GM23338 (cell line): ENCODE measurements around the gene NCF4. TPM values are rescaled to one million over a fixed set of nuclear protein-coding genes. Genes with fewer than 3 reads are reported as not detected.

Experiments
- ATAC-seq: fragments of 200-7000 bp; cut with Tn5 transposase; 3 replicates; pipeline ENCODE4 v1.9.1; 2020
- DNase-seq: peaks from one replicate; pipeline ENCODE4 v3.0.0-alpha.2; 2015; ENCODE audit warnings: low spot score
- H2AFZ ChIP-seq: fragments of 200-600 bp; sonication (generic); 2 replicates; pipeline ENCODE4 v1.8.0; 2016; ENCODE audit warnings: antibody characterized with exemption, mild to moderate bottlenecking, moderate library complexity
- H3F3A ChIP-seq: fragments of 200-600 bp; sonication (generic); replicated peaks from 2 replicates; pipeline ENCODE4 v1.8.0; 2017; ENCODE audit warnings: antibody characterized with exemption, mixed run types, low read depth
- H3K27ac ChIP-seq: fragments of 200-600 bp; sonication (generic); 2 replicates; pipeline ENCODE4 v1.6.1; 2016; ENCODE audit warnings: low read depth
- H3K27me3 ChIP-seq: fragments of 200-600 bp; sonication (generic); 2 replicates; pipeline ENCODE4 v1.8.0; 2016; ENCODE audit warnings: mild to moderate bottlenecking, mixed run types, moderate library complexity; ENCODE audit not compliant: insufficient read depth
- H3K36me3 ChIP-seq: fragments of 200-600 bp; sonication (generic); 2 replicates; pipeline ENCODE4 v1.8.0; 2016; ENCODE audit warnings: mild to moderate bottlenecking; ENCODE audit not compliant: insufficient read depth
- H3K4me1 ChIP-seq: fragments of 200-600 bp; sonication (generic); 2 replicates; pipeline ENCODE4 v1.8.0; 2016; ENCODE audit warnings: mild to moderate bottlenecking, moderate library complexity; ENCODE audit not compliant: insufficient read depth
- H3K4me2 ChIP-seq: fragments of 200-600 bp; sonication (generic); 2 replicates; pipeline ENCODE4 v1.7.1; 2017; ENCODE audit warnings: mixed run types
- H3K4me3 ChIP-seq: fragments of 200-600 bp; sonication (generic); 2 replicates; pipeline ENCODE4 v1.6.1; 2016; ENCODE audit warnings: mixed run types
- H3K79me2 ChIP-seq: fragments of 200-600 bp; sonication (generic); replicated peaks from 2 replicates; pipeline ENCODE4 v1.8.0; 2017; ENCODE audit warnings: mild to moderate bottlenecking; ENCODE audit not compliant: insufficient read depth
- H3K9me2 ChIP-seq: fragments of 200-600 bp; sonication (generic); 2 replicates; pipeline ENCODE4 v1.8.0; 2017; ENCODE audit not compliant: insufficient read depth
- H4K20me1 ChIP-seq: fragments of 200-600 bp; sonication (generic); replicated peaks from 2 replicates; pipeline ENCODE4 v1.8.0; 2017; ENCODE audit warnings: mild to moderate bottlenecking; ENCODE audit not compliant: insufficient read depth
- H3K27ac Mint-ChIP-seq: 2 replicates; pipeline ENCODE4 v1.8.0; 2020; ENCODE audit warnings: inconsistent platforms, mild to moderate bottlenecking, moderate library complexity, mixed read lengths
- H3K27me3 Mint-ChIP-seq: 3 replicates; pipeline ENCODE4 v1.8.0; 2022; ENCODE audit warnings: low read depth, mild to moderate bottlenecking, moderate library complexity, mixed read lengths, inconsistent platforms; ENCODE audit not compliant: insufficient read depth, poor library complexity
- H3K36me3 Mint-ChIP-seq: 3 replicates; pipeline ENCODE4 v1.8.0; 2021; ENCODE audit warnings: low read depth, mild to moderate bottlenecking, inconsistent platforms, moderate library complexity, mixed read lengths
- H3K4me1 Mint-ChIP-seq: 3 replicates; pipeline ENCODE4 v1.8.0; 2020; ENCODE audit warnings: mild to moderate bottlenecking, inconsistent platforms, mixed read lengths
- H3K4me3 Mint-ChIP-seq: 3 replicates; pipeline ENCODE4 v1.8.0; 2021; ENCODE audit warnings: moderate library complexity, mild to moderate bottlenecking, inconsistent platforms, mixed read lengths
- H3K9me3 Mint-ChIP-seq: 3 replicates; pipeline ENCODE4 v1.8.0; 2020; ENCODE audit warnings: moderate library complexity, mild to moderate bottlenecking, inconsistent platforms, mixed read lengths
- CREB1 ChIP-seq: fragments of 250-450 bp; sonication (Bioruptor Pico); IDR thresholded peaks from 2 replicates; pipeline ENCODE4 v1.5.0; 2020; ENCODE audit warnings: low read depth, mild to moderate bottlenecking, moderate library complexity
- EZH2 ChIP-seq: fragments of 200-600 bp; sonication (generic); IDR thresholded peaks from one replicate; pipeline ENCODE4 v1.8.0; 2017; ENCODE audit warnings: antibody characterized with exemption, mild to moderate bottlenecking, low read depth; ENCODE audit not compliant: unreplicated experiment
- EZH2phosphoT487 ChIP-seq: fragments of 200-600 bp; sonication (generic); IDR thresholded peaks from one replicate; pipeline ENCODE4 v1.8.1; 2018; ENCODE audit warnings: antibody characterized with exemption; ENCODE audit not compliant: unreplicated experiment
- JUNB ChIP-seq: IDR thresholded peaks from one replicate; pipeline ENCODE4 v1.6.1; 2016; ENCODE audit warnings: antibody characterized with exemption; ENCODE audit not compliant: unreplicated experiment
- NANOG ChIP-seq: IDR thresholded peaks from 2 replicates; pipeline ENCODE4 v1.6.1; 2016; ENCODE audit warnings: antibody characterized with exemption, borderline replicate concordance
- POLR2AphosphoS5 ChIP-seq: IDR thresholded peaks from 2 replicates; pipeline ENCODE4 v1.6.1; 2016; ENCODE audit warnings: antibody characterized with exemption, low read depth
- STAT1 ChIP-seq: IDR thresholded peaks from one replicate; pipeline ENCODE4 v1.6.1; 2016; ENCODE audit warnings: antibody characterized with exemption; ENCODE audit not compliant: unreplicated experiment
- ZNF114 ChIP-seq: fragments of 250-450 bp; sonication (Bioruptor Pico); IDR thresholded peaks from 2 replicates; pipeline ENCODE4 v1.5.0; 2020; ENCODE audit warnings: mild to moderate bottlenecking, moderate library complexity
- ZNF331 ChIP-seq: fragments of 250-450 bp; sonication (Bioruptor Pico); IDR thresholded peaks from 2 replicates; pipeline ENCODE4 v1.5.0; 2020; ENCODE audit warnings: low read depth, mild to moderate bottlenecking, moderate library complexity
- polyA plus RNA-seq: library from polyadenylated mRNA; unstranded; fragments of >200 nt; fragmentation: Nextera tagmentation; extraction: Ambion mirVana; gene quantifications from 2 replicates; pipeline ENCODE4 v1.2.1, GENCODE V29; 2016
- total RNA-seq: library from RNA; depleted of rRNA; stranded (reverse); fragments of >200 nt; shearing (Covaris generic); gene quantifications from 2 replicates; pipeline ENCODE4 v1.2.3, GENCODE V29; 2014
- TF ChIP-seq, protein P1 (sequence below): fragments of 250-450 bp; sonication (Bioruptor Pico); IDR thresholded peaks from 2 replicates; pipeline ENCODE4 v1.5.0; 2020; ENCODE audit warnings: mild to moderate bottlenecking, moderate library complexity
- TF ChIP-seq, protein P2 (sequence below): IDR thresholded peaks from one replicate; pipeline ENCODE4 v1.6.1; 2018; ENCODE audit warnings: antibody characterized with exemption; ENCODE audit not compliant: unreplicated experiment
- TF ChIP-seq, protein P3 (sequence below), 2 experiments: fragments of 200-600 bp in 1 of 2; sonication (generic) in 1 of 2; conservative IDR thresholded peaks; 2 replicates each; pipeline versions ENCODE4 v1.5.1 to v1.6.1; 2016 to 2017; ENCODE audit warnings: antibody characterized with exemption in 2 of 2, low read depth in 2 of 2, mild to moderate bottlenecking in 2 of 2, moderate library complexity in 1 of 2

NCF4 gene
- total and polyA plus RNA-seq, 2 experiments from 2014 or later = not detected

DNA sequence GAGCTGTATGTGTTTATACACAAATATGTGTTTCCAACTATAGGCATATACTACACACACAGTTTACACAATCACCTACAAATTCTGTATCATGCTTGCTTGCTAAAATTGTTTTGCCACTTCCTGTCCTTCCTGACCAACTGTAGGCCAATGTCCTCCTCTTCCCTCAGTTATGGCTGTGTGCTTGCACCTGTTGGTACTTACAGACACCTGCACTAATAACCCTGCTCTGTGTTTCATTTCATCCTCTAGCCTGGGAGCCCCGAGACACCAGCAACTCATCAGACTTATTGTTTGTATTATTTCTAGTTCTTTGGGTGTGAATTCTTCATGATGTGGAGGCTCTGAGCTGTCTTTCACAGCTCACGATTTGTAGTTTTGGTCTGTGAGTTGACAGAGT lies 1.8 kb upstream of the NCF4 start:
- TF ChIP-seq NANOG (no peak), ZNF114 (CRISPR knock-in tag) (no peak), CREB1 (CRISPR knock-in tag) (no peak), EZH2 (no peak), POLR2AphosphoS5 (no peak), ZNF331 (CRISPR knock-in tag) (no peak), STAT1 (no peak), JUNB (no peak), EZH2phosphoT487 (no peak)
- TF ChIP-seq, protein P1, sequence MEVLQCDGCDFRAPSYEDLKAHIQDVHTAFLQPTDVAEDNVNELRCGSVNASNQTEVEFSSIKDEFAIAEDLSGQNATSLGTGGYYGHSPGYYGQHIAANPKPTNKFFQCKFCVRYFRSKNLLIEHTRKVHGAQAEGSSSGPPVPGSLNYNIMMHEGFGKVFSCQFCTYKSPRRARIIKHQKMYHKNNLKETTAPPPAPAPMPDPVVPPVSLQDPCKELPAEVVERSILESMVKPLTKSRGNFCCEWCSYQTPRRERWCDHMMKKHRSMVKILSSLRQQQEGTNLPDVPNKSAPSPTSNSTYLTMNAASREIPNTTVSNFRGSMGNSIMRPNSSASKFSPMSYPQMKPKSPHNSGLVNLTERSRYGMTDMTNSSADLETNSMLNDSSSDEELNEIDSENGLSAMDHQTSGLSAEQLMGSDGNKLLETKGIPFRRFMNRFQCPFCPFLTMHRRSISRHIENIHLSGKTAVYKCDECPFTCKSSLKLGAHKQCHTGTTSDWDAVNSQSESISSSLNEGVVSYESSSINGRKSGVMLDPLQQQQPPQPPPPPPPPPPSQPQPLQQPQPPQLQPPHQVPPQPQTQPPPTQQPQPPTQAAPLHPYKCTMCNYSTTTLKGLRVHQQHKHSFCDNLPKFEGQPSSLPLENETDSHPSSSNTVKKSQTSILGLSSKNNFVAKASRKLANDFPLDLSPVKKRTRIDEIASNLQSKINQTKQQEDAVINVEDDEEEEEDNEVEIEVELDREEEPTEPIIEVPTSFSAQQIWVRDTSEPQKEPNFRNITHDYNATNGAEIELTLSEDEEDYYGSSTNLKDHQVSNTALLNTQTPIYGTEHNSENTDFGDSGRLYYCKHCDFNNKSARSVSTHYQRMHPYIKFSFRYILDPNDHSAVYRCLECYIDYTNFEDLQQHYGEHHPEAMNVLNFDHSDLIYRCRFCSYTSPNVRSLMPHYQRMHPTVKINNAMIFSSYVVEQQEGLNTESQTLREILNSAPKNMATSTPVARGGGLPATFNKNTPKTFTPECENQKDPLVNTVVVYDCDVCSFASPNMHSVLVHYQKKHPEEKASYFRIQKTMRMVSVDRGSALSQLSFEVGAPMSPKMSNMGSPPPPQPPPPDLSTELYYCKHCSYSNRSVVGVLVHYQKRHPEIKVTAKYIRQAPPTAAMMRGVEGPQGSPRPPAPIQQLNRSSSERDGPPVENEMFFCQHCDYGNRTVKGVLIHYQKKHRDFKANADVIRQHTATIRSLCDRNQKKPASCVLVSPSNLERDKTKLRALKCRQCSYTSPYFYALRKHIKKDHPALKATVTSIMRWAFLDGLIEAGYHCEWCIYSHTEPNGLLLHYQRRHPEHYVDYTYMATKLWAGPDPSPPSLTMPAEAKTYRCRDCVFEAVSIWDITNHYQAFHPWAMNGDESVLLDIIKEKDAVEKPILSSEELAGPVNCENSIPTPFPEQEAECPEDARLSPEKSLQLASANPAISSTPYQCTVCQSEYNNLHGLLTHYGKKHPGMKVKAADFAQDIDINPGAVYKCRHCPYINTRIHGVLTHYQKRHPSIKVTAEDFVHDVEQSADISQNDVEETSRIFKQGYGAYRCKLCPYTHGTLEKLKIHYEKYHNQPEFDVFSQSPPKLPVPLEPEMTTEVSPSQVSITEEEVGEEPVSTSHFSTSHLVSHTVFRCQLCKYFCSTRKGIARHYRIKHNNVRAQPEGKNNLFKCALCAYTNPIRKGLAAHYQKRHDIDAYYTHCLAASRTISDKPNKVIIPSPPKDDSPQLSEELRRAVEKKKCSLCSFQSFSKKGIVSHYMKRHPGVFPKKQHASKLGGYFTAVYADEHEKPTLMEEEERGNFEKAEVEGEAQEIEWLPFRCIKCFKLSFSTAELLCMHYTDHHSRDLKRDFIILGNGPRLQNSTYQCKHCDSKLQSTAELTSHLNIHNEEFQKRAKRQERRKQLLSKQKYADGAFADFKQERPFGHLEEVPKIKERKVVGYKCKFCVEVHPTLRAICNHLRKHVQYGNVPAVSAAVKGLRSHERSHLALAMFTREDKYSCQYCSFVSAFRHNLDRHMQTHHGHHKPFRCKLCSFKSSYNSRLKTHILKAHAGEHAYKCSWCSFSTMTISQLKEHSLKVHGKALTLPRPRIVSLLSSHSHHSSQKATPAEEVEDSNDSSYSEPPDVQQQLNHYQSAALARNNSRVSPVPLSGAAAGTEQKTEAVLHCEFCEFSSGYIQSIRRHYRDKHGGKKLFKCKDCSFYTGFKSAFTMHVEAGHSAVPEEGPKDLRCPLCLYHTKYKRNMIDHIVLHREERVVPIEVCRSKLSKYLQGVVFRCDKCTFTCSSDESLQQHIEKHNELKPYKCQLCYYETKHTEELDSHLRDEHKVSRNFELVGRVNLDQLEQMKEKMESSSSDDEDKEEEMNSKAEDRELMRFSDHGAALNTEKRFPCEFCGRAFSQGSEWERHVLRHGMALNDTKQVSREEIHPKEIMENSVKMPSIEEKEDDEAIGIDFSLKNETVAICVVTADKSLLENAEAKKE (CRISPR knock-in tag) = no peak
- TF ChIP-seq, protein P2, sequence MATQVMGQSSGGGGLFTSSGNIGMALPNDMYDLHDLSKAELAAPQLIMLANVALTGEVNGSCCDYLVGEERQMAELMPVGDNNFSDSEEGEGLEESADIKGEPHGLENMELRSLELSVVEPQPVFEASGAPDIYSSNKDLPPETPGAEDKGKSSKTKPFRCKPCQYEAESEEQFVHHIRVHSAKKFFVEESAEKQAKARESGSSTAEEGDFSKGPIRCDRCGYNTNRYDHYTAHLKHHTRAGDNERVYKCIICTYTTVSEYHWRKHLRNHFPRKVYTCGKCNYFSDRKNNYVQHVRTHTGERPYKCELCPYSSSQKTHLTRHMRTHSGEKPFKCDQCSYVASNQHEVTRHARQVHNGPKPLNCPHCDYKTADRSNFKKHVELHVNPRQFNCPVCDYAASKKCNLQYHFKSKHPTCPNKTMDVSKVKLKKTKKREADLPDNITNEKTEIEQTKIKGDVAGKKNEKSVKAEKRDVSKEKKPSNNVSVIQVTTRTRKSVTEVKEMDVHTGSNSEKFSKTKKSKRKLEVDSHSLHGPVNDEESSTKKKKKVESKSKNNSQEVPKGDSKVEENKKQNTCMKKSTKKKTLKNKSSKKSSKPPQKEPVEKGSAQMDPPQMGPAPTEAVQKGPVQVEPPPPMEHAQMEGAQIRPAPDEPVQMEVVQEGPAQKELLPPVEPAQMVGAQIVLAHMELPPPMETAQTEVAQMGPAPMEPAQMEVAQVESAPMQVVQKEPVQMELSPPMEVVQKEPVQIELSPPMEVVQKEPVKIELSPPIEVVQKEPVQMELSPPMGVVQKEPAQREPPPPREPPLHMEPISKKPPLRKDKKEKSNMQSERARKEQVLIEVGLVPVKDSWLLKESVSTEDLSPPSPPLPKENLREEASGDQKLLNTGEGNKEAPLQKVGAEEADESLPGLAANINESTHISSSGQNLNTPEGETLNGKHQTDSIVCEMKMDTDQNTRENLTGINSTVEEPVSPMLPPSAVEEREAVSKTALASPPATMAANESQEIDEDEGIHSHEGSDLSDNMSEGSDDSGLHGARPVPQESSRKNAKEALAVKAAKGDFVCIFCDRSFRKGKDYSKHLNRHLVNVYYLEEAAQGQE = no peak
- TF ChIP-seq, protein P3, sequence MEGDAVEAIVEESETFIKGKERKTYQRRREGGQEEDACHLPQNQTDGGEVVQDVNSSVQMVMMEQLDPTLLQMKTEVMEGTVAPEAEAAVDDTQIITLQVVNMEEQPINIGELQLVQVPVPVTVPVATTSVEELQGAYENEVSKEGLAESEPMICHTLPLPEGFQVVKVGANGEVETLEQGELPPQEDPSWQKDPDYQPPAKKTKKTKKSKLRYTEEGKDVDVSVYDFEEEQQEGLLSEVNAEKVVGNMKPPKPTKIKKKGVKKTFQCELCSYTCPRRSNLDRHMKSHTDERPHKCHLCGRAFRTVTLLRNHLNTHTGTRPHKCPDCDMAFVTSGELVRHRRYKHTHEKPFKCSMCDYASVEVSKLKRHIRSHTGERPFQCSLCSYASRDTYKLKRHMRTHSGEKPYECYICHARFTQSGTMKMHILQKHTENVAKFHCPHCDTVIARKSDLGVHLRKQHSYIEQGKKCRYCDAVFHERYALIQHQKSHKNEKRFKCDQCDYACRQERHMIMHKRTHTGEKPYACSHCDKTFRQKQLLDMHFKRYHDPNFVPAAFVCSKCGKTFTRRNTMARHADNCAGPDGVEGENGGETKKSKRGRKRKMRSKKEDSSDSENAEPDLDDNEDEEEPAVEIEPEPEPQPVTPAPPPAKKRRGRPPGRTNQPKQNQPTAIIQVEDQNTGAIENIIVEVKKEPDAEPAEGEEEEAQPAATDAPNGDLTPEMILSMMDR (conservative IDR thresholded peaks at IDR 0.05; ENCODE audit: low read depth in 2 of 2) = no peak
- Histone ChIP-seq H3K27me3 (peaks cover 17% of the 10 kb centered on the region), H4K20me1 (no peaks in the 10 kb centered on the region), H2AFZ (no peak overlapping the region), H3F3A (0 out of 2 replicates have a peak, but pooled peaks cover 6% of the 10 kb centered on the region), H3K9me2 (no peaks in the 10 kb centered on the region), H3K4me1 (no peaks in the 10 kb centered on the region), H3K79me2 (no peaks in the 10 kb centered on the region), H3K36me3 (no peaks in the 10 kb centered on the region), H3K4me3 (no peak overlapping the region), H3K4me2 (no peak overlapping the region), H3K27ac (no peak overlapping the region)
- ATAC-seq (no peak), DNase-seq (no peak)
- Mint-ChIP-seq H3K4me3 (no peak overlapping the region), H3K27me3 (peaks cover 19% of the 10 kb centered on the region), H3K4me1 (peaks cover 5% of the 10 kb centered on the region; the same call in 2 of the 3 replicates), H3K9me3 (no peaks in the 10 kb centered on the region; the same call in 2 of the 3 replicates), H3K36me3 (no peaks in the 10 kb centered on the region), H3K27ac (no peak overlapping the region)
